Fibroblast of villous mesenchyme (primary cell): ENCODE results near the gene RNPC3. TPM values are rescaled to one million over a fixed set of nuclear protein-coding genes. Genes with fewer than 3 reads are reported as not detected.
"Not testable (repeated sequence)": the region's sequence is repeated elsewhere in the genome, so short reads cannot be mapped to it uniquely, and the experiment has no call there.

Experiments used
- DNase-seq: peaks from one replicate; pipeline ENCODE4 v3.0.0-alpha.2; 2010; ENCODE audit warnings: low read depth
- H3K4me3 ChIP-seq: 2 replicates; pipeline ENCODE4 v1.5.1; 2011; ENCODE audit warnings: low read depth, mild to moderate bottlenecking, low read length
- CTCF ChIP-seq: IDR thresholded peaks from 2 replicates; pipeline ENCODE4 v1.5.1; 2012; ENCODE audit warnings: low read depth, mild to moderate bottlenecking, low read length; ENCODE audit not compliant: insufficient read depth
- total RNA-seq: library from RNA; depleted of rRNA; stranded (reverse); fragments of >200 nt; gene quantifications from 2 replicates; pipeline ENCODE4 v1.2.3, GENCODE V29; 2012

The RNPC3 gene
- total RNA-seq, 1 donor: 16.0 TPM

GRCh38 chr1:103546496-103546895 lies 21.0 kb downstream of the RNPC3 start:
- no peak overlapping the region for H3K4me3 ChIP-seq
- DNase-seq: no peak
- no peak for TF ChIP-seq CTCF

- H3K4me3 ChIP-seq: no peak overlapping the region
- no peak for DNase-seq
- TF ChIP-seq CTCF: no peak
Measured at GRCh38 chr1:103547840-103548239, 22.3 kb downstream of the RNPC3 start.

- no peak overlapping the region for H3K4me3 ChIP-seq
- no peak for TF ChIP-seq CTCF
Measured at GRCh38 chr1:103560427-103560826, 34.9 kb downstream of the RNPC3 start.

GRCh38 chr1:103561124-103561523 lies 35.6 kb downstream of the RNPC3 start:
- not testable (repeated sequence) for H3K4me3 ChIP-seq, DNase-seq

More at GRCh38 chr1:103560427-103560826, 34.9 kb downstream of the RNPC3 start:
- no peak for DNase-seq

GRCh38 chr1:103561643-103562395 lies 36.3 kb downstream of the RNPC3 start:
- peak; percentile 52 for DNase-seq
- no peak for TF ChIP-seq CTCF
- no peak overlapping the region for H3K4me3 ChIP-seq

- no peak overlapping the region for H3K4me3 ChIP-seq
- no peak for DNase-seq
- TF ChIP-seq CTCF: no peak
Measured at GRCh38 chr1:103563056-103563455, 37.6 kb downstream of the RNPC3 start.

- no peak for DNase-seq
- H3K4me3 ChIP-seq: no peak overlapping the region
- no peak for TF ChIP-seq CTCF
Measured at GRCh38 chr1:103569493-103569892, 44.0 kb downstream of the RNPC3 start.

GRCh38 chr1:103571289-103571688 lies 45.8 kb downstream of the RNPC3 start, which contains the start of gene AMY2B:
TSS of gene AMY2B (plus strand) at chr1:103571589. CDS start at chr1:103571603, 14 bp downstream.
- not testable (repeated sequence) for DNase-seq, H3K4me3 ChIP-seq
